ENCODE results near the gene FLNB. TPM values are rescaled to one million over a fixed set of nuclear protein-coding genes. Genes with fewer than 3 reads are reported as not detected.

FLNB gene
- total RNA-seq, 1 experiment from 2014 or later = 83.4 TPM

GRCh38 chr3:58180940-58181587, 172.8 kb downstream of the FLNB start:
- Histone ChIP-seq H4K5ac (ENCODE audit: insufficient read length, low read depth, low read length) (no peak overlapping the region), H3K9ac (ENCODE audit: extremely low read depth, insufficient read length, low read length) (no peak overlapping the region), H3K14ac (ENCODE audit: insufficient read depth, low read length) (no peak overlapping the region), H3K79me1 (ENCODE audit: insufficient read depth, low read depth, low read length, poor library complexity, severe bottlenecking) (no peaks in the 10 kb centered on the region), H2AFZ (ENCODE audit: low read length) (no peak overlapping the region), H2BK20ac (ENCODE audit: low read depth, low read length, poor library complexity, severe bottlenecking) (no peak overlapping the region), H3K79me2 (ENCODE audit: insufficient read depth, low read length) (no peaks in the 10 kb centered on the region), H3T11ph (ENCODE audit: low read length) (no peak overlapping the region), H2BK12ac (ENCODE audit: insufficient read length, low read depth, low read length) (no peak overlapping the region), H4K8ac (replicated peaks; ENCODE audit: insufficient read length, low read depth, low read length) (no peak overlapping the region), H3K4me2 (ENCODE audit: insufficient read depth, insufficient read length, low read length) (no peak overlapping the region), H2AK5ac (ENCODE audit: insufficient read length, low read length) (no peak overlapping the region), H3K23ac (ENCODE audit: insufficient read length, low read depth, low read length) (no peak overlapping the region), H3K23me2 (ENCODE audit: insufficient read length, low read depth, low read length, poor library complexity, severe bottlenecking) (peaks cover 4% of the 10 kb centered on the region), H2BK120ac (ENCODE audit: low read depth, low read length, poor library complexity, severe bottlenecking) (no peak overlapping the region), H3K4ac (ENCODE audit: low read depth, low read length) (no peak overlapping the region), H4K20me1 (ENCODE audit: control insufficient read depth, insufficient read depth, insufficient read length) (peaks cover 5% of the 10 kb centered on the region), H2BK15ac (ENCODE audit: low read depth, low read length) (no peak overlapping the region), H4K91ac (ENCODE audit: insufficient read length, low read depth, low read length) (no peak overlapping the region), H3K56ac (ENCODE audit: insufficient read length, low read depth, low read length) (no peak overlapping the region), H3K27ac (ENCODE audit: insufficient read length, low read depth, low read length) (no peak overlapping the region), H2BK5ac (ENCODE audit: insufficient read length, low read length) (no peak overlapping the region), H3K18ac (ENCODE audit: insufficient read length, low read depth, low read length) (no peak overlapping the region), H3K9me3 (ENCODE audit: control insufficient read depth, low read depth, low read length) (no peaks in the 10 kb centered on the region), H3K4me1 (ENCODE audit: insufficient read depth, low read length) (no peaks in the 10 kb centered on the region), H3K27me3 (ENCODE audit: insufficient read depth, low read length) (no peaks in the 10 kb centered on the region)
- Mint-ChIP-seq H3K36me3 (ENCODE audit: insufficient read depth in 1 of 3, low read depth in 3 of 3) (no peaks in the 10 kb centered on the region), H3K9me3 (no peaks in the 10 kb centered on the region), H3K4me3 (no peak overlapping the region), H3K4me1 (peaks cover 2 to 7% of the 10 kb centered on the region in 2 experiments; a peak in 3 of 4 replicates), H3K27ac (no peak overlapping the region), H3K27me3 (ENCODE audit: low read depth) (peaks cover 23% of the 10 kb centered on the region)
- TF ChIP-seq, protein P1, sequence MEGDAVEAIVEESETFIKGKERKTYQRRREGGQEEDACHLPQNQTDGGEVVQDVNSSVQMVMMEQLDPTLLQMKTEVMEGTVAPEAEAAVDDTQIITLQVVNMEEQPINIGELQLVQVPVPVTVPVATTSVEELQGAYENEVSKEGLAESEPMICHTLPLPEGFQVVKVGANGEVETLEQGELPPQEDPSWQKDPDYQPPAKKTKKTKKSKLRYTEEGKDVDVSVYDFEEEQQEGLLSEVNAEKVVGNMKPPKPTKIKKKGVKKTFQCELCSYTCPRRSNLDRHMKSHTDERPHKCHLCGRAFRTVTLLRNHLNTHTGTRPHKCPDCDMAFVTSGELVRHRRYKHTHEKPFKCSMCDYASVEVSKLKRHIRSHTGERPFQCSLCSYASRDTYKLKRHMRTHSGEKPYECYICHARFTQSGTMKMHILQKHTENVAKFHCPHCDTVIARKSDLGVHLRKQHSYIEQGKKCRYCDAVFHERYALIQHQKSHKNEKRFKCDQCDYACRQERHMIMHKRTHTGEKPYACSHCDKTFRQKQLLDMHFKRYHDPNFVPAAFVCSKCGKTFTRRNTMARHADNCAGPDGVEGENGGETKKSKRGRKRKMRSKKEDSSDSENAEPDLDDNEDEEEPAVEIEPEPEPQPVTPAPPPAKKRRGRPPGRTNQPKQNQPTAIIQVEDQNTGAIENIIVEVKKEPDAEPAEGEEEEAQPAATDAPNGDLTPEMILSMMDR (conservative IDR thresholded peaks at IDR 0.05) = no peak
- DNase-seq = no peak
- no CpG with 5 or more reads among the region's 1 CpG for WGBS (ENCODE audit: extremely low coverage, insufficient read length, low lambda C conversion rate)

All from H9 (cell line).